Activated CD4-positive, alpha-beta T cell treated with anti-CD3 and anti-CD28 coated beads, Interleukin-10, Interleukin-2, amounts not matched to agents 100 ng/mL and 50 ng/mL, durations not matched to agents 16 hours and 8 hours (primary cell): ENCODE results near the gene LTB4R.

Source experiments
- DNase-seq: peaks from one replicate; pipeline ENCODE4 v3.0.0-alpha.2; 2020

LTB4R gene

DNA sequence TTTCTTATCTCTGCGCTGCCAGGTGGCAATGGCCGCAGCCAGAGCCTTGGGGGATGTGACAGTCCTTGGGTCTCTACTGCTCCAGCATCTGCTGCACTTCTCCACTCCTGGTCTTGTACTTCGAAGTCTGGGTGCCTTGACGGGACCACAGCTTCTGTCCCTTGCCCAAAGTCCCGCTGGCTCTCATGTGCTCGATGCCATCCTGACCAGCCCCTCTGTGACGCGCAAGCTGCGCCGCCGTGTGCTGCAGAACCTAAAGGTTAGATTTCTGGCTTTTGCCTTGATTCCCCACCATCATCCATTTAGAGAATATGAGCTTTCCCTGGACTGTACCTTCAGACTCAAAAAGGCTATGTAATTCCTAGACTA lies 7.3 kb upstream of the LTB4R start:
- DNase-seq: no peak

DNA sequence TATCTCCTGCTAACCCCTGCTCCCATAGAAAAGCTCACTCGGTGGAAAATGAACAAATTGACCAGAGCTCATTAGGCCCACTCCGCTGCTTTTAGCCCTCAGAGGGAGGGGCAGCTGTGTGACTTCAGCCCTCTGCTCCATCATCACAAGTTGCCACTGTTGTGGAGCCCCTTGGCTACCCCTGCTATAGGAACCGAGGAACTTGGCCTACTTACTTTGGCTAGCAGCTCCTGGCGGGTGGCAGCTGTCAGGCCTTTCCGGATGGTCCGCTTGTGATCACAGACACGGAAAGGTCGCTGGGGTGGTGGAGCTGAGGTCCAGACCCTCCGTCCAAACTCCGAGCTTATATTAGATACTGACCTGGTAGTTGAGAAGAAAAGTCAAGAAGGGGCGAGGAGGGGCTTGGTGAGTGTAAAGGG lies 4.1 kb upstream of the LTB4R start:
- DNase-seq: no peak

DNA sequence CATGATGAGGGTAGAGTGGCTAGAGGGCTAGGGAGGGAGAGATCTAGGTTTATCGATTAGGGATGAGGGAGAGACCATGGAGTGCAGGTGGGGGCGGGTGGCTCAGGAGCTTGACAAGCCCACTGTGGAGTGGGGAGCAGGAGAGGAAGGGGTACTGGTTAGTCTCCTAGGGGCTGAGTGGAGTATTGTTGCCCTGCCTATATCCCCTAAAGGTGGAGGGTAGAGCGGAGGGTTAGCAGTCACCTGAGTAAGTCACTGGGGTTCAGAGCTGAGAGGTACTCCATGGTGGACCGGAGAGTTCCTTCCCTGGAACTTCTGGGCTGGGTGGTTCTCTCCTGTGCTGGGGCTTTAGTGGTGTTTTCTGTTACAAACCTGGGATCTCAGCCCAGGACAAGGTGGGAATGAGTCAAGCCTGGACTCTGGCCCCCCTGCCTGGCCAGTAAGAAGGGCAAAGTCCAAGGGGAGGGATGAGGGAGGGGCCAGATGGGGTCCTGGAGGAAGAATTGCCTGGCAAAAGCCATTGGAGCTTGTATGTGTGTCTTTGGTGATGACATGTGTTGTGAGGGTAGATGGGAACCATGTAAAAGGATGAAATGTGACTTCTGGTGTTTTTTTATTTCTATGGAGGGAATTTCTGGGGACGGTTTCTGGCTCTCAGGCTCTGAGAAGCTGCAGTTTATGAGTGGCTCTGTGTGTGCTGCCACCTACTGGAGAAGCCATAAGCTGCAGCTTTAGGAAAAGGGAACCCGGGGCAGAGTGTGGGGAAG lies 3.5 kb upstream of the LTB4R start, which contains the start of gene CIDEB:
Gene CIDEB, minus strand, starts transcription at position 403 of the 767 bp plus-strand sequence. Its CDS starts 119 bp downstream, at position 284.
- DNase-seq: peak; percentile 73

DNA sequence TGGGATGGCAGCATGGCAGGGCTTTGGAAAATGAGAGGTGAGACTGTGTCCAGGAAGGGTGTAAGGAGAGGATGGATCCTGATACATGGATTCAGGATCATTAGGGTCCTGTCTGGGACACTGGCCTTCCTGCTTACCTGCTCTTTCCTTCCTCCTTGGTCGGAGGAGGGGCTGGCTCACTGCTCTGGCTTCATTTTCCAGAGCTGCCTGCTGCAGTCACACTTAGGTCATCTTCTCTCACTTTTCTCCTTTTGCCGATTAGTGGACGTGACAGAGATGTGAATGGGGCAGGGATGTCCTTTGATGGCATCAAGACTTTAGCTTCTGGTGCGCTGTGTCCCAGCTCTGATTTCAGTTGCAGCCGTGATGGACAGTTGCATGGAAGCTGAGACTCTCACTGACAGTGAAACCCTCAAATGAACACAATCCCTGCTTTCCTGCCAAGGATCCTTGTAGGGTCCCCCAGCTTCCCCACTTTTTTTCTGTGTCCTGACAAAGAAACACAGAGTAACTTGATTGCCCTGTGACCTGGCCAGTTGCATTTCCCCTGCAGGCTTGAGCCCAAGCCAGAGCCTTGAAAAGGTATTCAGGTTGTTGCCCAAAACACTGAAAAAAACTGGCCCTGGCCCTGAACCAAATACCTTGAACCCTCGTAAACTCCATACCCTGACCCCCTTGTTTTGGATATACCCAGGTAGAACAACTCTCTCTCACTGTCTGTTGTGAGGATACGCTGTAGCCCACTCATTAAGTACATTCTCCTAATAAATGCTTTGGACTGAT lies 2.8 kb upstream of the LTB4R start:
- no peak for DNase-seq

DNA sequence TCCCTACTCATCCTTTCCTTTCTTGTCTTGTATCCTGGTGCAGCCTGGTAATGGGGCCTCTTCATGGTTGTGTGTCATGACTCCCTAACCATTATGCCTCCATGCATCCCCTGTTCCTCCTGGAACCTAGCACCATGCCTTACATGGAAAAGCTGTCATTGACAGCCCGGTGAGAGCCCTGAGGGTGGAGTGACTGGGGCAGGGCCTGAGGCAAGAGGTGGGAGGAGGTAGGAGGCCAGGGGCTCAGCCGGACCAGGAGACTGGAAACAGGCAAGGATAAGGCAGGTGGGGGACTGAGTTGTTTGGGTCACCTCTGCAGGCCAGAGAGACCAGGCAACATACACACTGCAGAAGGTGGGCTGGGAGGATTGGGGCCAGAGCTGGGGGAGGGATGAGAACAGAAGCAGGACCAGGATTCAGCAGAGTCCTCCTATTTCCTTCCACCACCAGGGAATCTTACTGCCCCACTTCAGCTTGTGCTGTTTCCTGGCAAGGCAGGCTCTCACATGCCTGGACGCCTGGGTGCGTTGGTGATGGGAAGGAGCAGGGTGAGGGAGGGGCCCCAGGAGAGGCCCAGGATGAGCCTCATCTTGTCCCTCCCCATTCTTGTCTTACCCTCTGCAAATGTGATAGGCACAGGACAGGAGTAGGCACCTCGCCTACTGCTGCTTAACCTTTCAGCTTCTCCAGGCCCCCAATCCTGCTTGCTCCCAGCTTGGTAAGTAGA lies 1.6 kb upstream of the LTB4R start, which contains the start of gene LTB4R2:
Gene LTB4R2, plus strand, starts transcription at position 603 of the 727 bp plus-strand sequence. CDS start 525 bp downstream, outside the sequence.
- DNase-seq: no peak

DNA sequence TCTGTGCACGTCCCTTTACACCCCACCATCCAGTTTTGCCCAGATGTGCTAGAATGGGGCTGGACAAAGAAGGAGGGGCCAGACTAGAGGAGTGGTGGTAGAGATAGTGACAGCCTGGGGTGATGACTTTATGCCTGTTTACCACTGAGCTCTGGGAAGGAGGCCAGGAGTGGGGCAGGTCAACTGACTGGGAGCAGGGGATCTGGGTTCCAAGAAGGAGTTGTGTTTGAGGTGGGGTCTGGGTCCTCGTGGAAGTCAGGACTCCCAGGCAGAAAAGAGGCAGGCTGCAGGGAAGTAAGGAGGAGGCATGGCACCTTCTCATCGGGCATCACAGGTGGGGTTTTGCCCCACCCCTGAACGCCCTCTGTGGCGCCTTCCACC lies 1.0 kb upstream of the LTB4R start:
- DNase-seq: no peak

DNA sequence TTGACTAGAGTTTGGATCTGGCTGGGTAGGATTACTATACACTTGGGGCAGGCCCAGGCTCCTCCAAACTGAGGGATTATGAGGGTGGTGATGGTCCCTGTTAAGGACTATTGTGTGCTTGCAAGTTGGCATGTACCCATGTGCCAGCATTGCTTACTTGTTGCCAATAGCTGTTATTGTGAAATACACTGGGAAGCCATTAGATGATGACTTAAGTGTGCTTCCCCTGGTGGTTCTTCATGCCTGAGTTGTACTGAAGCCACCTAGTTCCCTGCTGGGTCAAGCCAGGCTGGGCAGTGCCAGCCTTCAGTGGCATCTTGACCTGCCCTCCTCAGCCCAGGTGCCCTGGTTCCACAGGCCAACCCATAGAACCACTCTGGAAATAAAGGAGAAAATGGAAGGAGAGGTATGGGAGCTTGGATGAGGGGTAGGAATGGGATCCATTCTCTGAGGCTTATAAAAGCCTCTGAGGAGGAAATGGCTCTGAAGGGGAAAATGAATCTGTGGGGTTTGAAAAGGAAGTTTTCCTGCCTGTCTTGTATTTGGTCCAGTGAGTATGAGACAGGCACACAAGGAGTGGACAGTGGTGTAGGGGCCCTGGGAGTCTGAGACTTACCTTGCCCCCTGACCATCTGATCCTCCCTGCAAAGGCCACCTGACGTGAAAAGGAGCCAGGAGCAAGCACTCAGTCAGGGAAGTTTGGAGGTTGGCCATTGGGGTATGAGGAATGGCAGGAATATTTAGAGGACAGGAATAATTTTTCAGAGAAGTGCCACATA lies 724 bp downstream of the LTB4R start:
- DNase-seq: peak; percentile 37

DNA sequence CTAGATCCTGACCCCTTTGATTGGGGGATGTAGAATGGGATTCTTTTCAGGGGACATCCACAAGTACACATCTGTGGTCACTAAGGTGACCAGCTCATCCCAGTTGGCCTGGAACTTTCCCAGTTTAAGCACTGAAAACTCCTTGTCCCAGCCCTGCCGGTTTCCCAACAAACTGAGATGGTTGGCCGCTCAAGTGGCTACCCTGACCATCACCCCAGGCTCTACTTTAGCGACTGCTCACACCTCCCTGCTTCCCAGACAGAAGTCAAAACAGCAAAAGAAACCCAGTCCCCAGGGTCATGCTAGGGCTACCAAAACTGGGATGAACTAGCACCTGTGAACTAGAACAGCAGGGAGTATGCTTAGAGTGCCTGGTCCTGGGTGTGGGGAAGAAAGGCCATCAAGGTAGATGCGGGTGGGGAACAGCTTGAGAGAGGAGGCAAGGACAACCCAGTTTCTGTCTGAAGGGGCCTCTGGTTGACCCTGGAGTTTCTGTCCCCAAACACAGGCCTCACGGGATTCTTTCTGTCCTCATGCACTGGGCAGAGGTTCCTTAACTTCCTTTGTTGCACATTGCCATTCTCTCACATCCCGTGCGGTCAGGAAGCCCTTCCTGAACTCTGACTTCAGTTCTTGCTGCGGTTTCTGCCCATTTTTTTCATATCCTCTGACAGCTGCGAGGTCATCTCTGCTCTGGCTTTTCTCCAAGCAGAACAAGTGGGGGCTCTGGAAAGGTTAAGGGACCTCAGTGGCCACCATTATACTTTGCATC lies 1.6 kb downstream of the LTB4R start:
- DNase-seq: peak; percentile 72

DNA sequence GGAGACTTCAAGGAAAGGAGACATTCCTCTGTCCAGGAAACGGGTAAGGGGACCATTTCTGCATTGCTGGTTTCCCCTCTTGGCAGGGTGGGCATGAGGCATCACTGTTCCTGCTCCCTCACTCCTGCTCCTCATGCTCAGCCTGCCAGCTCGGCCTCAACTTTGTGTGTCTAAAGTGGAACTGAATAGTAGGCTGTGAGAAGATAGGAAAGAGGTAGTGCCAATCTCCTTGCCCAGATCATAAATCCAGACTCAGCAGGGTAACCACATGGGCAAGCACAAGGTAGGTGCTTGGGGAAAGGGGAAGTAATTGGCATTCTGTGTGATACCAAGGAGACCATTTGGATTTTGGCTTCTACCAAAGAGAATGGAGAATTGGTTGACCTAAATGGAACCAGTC lies 2.6 kb downstream of the LTB4R start:
- DNase-seq: no peak

DNA sequence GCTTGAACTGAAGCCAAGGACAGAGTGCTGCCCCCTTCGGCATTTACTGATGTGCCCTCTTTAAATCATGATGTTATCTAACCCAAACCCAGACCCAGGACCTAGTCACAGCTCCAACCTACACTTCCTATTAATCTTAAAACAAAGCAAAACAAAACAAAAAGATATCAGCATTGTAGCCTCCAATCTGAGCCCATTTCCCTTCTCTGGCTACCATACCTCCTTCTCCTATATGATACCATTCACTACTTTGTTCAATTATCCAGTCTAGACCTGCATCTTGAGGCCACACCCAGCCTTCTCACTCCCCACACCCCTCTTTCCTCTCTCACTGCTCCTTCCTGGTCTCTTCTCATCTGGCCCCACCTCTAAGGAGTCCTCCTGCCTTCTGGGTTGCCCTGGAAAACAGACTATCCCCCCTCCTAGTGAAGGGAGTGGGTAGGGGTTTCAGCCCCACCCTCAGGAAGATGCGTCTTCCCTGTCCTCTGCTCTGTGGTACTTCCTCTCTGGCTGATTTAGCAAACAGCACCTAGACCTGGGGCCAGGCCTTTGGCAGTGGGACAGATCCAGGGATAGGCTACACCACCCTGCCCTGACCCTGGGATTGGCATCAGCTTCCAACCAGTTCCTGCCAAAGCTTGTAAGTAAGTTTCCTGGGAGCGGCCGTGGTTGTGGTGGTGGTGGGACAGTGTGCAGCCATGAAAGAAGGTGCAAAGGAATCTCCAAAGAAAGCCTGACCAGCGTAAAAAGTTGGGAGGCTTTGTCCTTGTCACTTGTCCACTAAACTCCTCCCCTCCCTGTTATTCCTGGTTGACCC lies 3.3 kb downstream of the LTB4R start:
- DNase-seq: no peak

DNA sequence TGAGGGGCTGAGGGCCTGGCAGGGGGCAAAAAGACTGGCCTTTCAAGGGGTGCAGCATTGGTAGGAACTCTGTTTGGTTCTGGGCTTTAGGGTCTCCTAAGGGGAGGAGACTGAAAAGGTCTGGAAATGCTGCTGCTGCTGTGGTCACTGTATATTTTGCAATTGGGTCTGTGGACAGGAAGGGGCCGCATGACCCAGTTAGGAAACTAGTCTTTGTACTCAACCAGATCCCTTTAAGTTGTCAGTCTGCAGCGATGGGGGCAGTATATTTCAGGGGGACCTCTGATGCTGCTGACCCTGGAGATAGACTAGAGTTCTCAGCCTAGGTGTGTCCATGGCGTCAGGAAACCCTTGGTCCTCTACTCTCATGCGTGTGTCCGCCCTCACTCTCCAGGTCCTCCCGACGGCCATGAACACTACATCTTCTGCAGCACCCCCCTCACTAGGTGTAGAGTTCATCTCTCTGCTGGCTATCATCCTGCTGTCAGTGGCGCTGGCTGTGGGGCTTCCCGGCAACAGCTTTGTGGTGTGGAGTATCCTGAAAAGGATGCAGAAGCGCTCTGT lies 4.0 kb downstream of the LTB4R start:
- no peak for DNase-seq

DNA sequence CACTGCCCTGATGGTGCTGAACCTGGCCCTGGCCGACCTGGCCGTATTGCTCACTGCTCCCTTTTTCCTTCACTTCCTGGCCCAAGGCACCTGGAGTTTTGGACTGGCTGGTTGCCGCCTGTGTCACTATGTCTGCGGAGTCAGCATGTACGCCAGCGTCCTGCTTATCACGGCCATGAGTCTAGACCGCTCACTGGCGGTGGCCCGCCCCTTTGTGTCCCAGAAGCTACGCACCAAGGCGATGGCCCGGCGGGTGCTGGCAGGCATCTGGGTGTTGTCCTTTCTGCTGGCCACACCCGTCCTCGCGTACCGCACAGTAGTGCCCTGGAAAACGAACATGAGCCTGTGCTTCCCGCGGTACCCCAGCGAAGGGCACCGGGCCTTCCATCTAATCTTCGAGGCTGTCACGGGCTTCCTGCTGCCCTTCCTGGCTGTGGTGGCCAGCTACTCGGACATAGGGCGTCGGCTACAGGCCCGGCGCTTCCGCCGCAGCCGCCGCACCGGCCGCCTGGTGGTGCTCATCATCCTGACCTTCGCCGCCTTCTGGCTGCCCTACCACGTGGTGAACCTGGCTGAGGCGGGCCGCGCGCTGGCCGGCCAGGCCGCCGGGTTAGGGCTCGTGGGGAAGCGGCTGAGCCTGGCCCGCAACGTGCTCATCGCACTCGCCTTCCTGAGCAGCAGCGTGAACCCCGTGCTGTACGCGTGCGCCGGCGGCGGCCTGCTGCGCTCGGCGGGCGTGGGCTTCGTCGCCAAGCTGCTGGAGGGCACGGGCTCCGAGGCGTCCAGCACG lies 4.7 kb downstream of the LTB4R start:
- DNase-seq: no peak

DNA sequence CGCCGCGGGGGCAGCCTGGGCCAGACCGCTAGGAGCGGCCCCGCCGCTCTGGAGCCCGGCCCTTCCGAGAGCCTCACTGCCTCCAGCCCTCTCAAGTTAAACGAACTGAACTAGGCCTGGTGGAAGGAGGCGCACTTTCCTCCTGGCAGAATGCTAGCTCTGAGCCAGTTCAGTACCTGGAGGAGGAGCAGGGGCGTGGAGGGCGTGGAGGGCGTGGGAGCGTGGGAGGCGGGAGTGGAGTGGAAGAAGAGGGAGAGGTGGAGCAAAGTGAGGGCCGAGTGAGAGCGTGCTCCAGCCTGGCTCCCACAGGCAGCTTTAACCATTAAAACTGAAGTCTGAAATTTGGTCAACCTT lies 5.3 kb downstream of the LTB4R start:
- DNase-seq: no peak

DNA sequence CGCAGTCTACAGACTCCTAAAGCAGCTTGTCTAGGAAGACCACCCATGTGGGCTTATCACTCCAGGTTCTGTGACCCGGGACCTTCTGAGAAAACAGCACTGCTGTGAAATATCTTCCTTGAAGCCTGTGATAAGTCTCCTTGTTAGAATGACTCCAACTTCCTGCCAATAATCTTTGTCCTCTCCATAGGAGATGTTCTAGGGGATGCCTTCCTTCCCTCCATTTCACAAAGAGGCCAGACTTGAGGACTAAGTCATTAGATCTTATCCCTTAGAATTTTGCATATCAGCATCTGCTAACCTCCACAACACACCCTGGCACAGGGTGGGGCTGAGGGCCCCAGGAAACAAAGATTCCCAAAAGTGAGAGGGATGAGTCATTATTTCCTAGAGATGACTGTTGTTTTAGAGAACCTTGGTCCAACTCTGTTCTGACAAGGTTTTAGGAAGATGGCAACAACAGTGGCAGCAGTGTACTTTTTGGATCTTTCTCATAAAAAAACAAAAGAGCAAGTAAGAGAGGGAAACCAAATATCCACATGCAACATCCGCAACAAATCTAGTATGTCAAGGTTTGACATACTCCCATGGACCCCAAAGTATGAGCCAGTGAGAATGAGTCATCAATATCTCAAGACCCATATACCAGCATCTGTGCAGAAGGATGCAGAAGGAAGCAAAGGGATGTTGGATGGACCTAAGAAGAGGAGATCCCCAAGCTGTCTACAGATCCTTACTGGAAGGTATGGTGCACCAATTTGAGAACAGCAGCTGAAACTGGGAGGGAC lies 6.0 kb downstream of the LTB4R start:
- DNase-seq: no peak

DNA sequence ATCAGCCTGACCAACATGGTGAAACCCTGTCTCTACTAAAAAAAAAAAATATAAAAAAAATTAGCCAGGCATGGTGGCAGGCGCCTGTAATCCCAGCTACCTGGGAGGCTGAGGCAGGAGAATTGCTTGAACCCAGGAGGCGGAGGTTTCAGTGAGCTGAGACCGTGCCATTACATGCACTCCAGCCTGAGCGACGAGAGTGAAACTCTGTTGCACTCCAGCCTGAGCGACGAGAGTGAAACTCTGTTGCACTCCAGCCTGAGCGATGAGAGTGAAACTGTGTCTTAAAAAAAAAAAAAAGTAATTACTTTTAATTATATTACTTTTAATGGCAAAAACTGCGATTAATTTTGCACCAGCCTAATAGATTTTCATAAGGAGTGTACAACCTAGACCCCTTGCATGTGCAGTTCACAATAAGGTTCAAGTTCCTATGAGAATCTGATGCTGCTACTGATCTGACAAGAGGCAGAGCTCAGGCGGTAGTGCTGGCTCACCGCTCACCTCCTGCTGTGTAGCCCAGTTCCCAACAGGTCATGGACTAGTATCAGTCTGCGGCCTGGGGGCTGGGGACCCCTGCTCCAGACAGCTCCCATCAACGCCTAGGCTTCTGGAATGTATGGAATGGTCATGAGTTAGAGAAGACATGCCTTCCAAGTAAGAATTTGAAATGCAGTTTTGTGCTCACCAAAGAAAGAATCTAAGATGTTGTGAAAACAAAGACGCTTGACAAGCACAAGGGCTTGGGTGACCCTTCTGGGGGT lies 10.1 kb downstream of the LTB4R start:
- DNase-seq: no peak

DNA sequence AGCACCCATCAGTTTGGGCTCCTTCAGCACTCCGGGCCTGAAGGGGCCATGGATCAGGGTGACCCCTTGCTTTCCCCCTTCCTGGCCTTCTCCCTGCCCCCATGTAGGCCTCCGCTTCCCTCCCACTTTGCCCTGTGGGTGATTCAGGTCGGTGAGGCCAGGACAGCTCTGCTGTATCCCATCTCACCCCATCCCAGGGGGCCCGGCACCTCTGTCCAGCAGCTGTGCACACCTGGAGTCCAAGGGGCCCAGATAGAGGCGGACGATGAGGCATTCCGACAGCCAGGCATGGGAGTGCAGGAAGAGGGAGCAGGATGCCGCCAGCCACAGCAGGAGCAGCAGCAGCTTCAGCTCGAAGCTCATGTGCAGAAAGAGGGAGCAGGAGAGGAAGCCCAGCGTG lies 11.4 kb downstream of the LTB4R start:
- DNase-seq: no peak

DNA sequence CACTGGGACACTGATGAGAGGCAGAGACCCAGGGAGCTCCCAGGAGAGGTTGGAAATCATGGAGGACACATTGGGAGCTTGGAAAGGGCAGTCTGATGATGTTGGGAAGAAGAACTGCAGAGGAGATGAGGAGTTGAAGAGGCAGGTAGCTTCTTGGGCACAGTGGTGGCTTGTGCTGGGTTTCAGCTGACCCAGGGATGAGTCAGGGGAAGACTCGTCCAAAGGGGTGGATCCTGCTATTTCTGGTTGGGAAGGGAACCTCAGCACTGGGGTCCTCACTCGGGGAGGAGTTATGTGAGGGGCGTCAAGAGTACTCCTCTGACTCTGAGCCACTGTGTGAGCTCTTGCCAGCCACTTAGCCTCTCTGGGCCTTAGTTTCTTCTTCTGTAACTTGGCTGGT lies 12.0 kb downstream of the LTB4R start:
- no peak for DNase-seq

DNA sequence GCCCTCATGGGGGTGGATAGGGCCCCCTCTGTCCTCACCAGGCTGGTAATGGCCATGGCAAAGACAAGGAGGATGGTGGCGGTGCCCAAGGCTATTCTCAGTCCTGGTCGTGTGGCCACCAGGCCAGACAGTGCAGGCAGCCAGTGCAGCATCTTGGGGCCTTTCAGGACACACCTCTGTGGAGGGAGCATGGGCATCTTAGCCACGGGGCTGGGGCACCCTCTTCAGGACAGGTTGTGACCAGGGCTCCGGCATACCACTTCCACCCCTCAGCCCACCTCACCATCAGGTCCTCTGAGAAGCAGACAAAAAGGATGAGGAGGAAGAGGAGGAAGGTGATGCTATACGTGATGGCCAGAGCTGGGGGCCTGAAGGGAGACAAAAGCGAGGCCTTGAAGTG lies 12.7 kb downstream of the LTB4R start:
- DNase-seq: no peak
